GM18873 (cell line): ENCODE data around the gene PSME3.

ENCODE experiments used
- ATAC-seq: cut with Tn5 transposase; IDR thresholded peaks from one replicate; pipeline ENCODE4 v1.9.1; 2021; ENCODE audit warnings: mild to moderate bottlenecking, moderate library complexity, moderate number of reproducible peaks; ENCODE audit not compliant: unreplicated experiment, low FRiP score

The PSME3 gene

GRCh38 chr17:42814633-42815399 is 18.4 kb upstream of the PSME3 start:
- no peak for ATAC-seq

DNA sequence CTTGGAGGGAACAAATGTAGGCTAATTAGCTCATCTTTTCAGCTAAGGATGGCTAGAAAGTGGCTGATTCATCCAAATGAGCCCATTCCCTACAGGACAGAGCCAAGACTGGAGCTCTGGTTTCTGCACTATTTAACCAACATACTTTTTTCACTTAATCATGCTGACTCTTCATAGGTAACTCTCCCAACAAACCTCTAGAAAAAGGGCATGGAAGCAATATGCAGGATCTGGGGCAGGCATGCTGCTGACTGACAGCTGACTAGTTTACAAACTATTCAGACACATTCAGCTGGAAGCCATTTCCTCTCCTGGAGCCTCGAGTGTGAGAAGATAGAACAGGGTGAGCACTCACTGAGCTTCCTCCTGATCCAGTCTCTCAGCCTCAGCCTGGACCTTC is 15.3 kb upstream of the PSME3 start:
- ATAC-seq: no peak

DNA sequence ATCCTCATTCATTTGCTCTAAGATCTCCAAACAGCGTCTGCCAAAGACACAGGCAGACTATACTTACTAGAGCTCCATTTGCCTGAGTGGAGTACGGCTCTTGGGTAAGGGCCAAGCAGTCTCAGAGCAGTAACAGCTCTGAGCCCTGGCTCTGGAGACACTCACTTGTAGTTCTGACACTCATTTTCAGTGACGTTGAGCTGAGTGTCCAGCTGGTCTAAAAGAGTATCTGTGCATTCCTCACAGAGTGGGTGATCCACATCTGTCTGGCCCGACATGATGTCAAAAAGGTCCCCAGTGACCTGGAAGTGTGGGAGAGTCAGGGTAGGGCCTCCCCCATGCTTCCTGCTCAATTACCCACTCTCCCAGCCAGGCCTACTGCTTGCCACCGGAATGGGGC is 14.8 kb upstream of the PSME3 start:
- ATAC-seq: no peak

GRCh38 chr17:42819939-42820535 is 13.2 kb upstream of the PSME3 start:
- ATAC-seq: no peak

- ATAC-seq: no peak
Measured at GRCh38 chr17:42821176-42821575, 12.0 kb upstream of the PSME3 start.

DNA sequence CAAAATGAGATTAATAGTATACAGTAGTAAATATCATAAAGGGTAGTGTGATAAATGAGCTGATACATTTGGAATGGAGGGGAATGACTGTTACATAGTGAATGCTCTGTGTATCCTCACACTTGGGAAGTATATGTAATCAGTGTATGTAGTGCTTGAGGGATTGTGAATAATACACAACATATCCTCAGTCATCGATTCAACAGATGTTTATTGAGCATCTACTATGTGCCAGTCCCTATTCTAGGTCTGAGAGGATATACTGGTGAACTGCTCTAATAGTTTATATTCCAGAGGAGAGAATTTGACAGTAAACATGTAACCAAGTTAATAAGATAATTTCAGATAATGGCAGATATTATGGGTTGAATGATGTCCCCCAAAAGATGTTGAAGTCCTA is 5.7 kb upstream of the PSME3 start:
- ATAC-seq: no peak

DNA sequence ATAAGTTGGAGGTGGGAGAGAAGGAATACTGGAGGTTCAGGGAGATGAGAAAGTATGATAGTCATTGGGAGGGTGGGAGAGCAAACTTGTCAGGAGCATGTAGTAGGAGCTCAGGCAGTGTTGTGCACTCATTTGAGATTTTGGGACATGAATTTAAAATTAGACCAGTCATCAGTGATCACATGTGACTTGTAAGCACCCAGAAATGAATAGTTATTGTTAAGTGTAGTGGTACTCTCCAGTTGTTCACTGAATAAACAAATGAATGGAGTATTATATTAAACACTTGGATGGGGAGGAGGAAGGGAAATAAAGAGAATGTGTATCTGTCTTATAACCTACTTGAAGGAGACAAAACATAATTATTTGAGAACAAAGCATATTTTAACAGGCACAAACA is 2.2 kb upstream of the PSME3 start:
- ATAC-seq: no peak

GRCh38 chr17:42832213-42832933 is 824 bp upstream of the PSME3 start:
- ATAC-seq: peak; percentile 6

DNA sequence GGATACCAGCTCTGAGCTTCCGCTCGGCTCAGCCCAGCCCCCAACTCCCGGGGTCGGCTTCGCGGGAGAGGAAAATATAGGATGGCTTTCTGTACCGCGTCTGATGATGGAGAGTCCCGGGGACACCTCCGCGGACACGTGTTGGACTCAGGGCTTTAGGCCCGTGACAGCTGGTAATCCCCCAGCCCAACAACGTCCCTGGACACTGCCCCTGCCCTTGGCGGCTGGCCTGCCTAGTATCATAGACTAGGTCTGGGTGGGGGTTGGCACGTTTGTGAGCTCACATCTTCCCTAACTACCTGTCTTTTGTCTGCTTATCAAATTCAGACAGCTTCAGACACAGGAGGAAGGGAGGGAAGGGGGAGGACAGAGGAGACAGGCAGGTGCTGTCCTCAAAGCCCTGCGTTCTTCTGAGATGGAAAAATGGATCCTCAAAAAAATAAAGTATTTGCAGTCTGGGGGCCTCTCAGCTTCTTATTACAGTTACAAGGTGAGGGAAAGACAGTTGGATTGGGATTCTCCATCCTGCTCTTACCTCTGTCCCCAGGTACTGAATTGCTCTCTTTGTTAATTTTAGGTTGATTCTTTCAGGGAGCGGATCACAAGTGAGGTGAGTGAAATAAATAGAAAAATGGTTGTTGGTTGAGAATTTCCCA is 698 bp downstream of the PSME3 start:
- no peak for ATAC-seq

DNA sequence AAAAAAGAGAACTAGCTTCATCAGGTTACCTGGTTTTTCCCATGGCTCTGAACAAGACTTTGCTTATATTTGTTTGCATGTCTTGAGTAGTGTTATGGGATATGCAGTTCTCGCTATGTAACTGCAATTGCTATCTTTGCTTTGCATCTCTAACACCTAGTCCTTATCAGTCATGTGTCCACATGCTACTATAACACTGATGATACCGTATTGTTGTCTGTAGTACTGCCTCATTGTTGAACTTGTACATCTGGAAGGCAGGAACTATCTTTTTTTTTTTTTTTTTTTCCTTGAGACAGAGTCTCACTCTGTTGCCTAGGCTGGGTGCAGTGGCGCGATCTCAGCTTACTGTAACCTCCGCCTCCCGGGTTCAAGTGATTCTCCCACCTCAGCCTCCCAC is 2.5 kb downstream of the PSME3 start:
- no peak for ATAC-seq

DNA sequence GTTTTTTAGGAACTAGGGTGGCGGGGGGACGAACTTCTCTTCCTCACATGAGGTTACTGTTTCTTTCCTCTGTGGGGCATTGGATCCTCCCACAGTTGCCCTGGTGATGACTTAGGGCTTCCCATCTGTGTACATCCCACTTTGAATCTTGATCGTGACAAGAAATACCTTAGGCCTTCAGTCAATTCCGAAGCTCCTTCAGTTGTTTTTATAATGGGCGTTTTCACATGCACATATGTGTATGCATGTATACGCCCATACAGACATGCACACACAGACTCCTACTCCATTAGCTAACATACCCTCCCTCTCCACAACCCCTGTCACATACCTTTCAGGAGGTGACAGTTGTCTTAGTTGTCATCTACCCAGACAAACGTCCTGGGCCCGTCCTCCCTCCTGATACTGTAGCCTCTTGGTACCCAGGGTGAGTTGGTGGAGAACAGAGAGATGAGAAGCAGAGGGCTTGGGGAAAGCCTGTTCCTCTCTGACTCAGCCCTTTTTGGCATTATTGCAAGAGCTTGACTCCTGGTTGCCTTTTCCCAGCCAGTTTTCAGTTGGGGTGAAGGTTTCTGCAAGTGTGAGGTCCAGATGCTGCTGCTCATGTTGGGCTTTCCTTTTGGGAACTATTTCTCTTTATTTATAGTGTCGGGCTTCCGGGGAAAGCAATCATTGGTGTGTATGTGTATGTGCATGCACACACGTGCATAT is 8.9 kb downstream of the PSME3 start:
- no peak for ATAC-seq

DNA sequence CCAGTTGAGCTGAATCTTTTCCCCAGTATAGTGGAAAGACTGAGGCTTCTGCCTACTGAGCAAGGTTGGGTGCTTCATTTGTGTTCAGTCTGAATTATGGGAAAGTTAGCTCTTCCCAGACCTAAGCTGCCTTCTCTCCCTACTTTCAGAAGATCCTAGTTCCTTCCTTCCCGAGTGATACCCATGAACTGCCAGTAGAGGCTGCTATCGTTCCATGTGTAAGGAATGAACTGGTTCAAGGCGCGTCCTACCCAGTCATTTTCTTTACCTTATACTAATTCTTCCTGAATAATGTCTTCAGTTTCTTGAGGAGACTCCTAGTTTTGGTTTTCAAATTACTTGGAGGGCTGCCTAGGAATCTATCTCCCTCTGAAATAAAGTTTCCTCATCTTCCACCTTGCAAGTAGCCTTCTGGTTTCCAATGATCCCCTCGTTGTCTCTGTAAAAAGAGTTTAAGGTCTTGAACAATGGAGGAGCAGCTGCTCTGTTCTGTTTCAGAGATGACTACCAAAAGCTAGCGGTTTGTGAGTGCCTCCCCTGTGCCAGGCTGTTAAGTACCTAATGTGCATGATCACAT is 10.2 kb downstream of the PSME3 start:
- ATAC-seq: no peak

DNA sequence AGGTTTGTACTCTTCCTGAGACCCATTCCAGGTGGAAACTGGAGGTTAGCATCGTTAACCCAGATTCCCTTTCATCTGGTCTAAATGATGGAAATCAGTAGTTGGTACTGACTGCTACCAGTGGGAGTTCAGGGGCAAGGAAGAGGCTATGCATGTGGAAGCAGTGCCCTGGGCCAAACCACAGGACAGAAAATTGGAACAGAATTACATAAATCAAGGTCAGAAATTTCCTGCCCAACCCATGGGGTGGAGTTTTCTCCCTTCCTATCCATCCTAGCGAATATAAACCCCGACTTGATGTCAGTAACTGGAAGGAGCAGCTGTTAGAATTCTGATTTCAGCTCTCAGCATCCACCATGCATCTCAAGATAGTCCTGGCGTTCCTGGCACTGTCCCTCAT is 11.1 kb downstream of the PSME3 start, which contains the start of gene AOC2:
Gene AOC2 (plus strand): TSS at position 310 of the 400 bp plus-strand sequence. CDS start 47 bp downstream, at position 357.
- ATAC-seq: no peak

DNA sequence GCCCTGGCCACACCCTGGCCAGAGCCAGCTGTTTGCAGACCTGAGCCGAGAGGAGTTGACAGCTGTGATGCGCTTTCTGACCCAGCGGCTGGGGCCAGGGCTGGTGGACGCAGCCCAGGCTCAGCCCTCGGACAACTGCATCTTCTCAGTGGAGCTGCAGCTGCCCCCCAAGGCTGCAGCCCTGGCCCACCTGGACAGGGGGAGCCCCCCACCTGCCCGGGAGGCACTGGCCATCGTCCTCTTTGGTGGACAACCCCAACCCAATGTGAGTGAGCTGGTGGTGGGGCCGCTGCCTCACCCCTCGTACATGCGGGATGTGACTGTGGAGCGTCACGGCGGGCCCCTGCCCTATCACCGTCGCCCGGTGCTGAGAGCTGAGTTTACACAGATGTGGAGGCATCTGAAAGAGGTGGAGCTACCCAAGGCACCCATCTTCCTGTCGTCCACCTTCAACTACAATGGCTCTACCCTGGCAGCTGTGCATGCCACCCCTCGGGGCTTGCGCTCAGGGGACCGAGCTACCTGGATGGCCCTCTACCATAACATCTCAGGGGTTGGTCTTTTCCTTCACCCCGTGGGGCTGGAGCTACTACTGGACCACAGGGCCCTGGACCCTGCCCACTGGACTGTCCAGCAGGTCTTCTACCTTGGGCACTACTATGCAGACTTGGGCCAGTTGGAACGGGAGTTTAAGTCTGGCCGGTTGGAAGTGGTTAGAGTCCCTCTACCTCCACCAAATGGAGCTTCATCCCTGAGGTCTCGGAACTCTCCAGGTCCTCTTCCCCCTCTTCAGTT is 11.8 kb downstream of the PSME3 start:
- no peak for ATAC-seq

- ATAC-seq: no peak
Measured at GRCh38 chr17:42845556-42845917, 12.3 kb downstream of the PSME3 start.

DNA sequence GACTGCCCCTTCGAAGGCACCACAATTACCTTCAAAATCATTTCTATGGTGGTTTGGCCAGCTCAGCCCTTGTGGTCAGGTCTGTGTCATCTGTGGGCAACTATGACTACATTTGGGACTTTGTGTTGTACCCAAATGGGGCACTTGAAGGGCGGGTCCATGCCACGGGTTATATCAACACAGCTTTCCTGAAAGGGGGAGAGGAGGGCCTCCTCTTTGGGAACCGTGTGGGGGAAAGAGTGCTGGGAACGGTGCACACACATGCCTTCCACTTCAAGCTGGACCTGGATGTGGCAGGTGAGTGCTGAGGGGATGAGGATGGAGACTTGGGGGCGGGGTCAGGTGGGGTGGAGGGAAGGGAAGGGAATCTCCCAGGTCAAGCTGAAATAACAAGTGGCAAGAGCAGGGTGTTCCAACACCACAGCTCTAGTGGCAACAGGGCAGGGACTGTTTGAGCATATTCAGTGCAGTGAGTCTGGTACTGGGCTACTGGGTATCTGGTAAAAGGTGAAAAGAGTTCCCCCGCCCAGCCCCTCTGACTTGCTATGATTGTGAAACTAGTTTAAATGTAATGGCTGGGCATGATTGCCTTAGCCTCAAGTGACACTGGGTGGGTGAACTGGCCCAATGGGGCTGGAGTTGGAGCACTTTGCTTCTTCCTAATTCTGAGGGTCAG is 12.9 kb downstream of the PSME3 start:
- no peak for ATAC-seq

DNA sequence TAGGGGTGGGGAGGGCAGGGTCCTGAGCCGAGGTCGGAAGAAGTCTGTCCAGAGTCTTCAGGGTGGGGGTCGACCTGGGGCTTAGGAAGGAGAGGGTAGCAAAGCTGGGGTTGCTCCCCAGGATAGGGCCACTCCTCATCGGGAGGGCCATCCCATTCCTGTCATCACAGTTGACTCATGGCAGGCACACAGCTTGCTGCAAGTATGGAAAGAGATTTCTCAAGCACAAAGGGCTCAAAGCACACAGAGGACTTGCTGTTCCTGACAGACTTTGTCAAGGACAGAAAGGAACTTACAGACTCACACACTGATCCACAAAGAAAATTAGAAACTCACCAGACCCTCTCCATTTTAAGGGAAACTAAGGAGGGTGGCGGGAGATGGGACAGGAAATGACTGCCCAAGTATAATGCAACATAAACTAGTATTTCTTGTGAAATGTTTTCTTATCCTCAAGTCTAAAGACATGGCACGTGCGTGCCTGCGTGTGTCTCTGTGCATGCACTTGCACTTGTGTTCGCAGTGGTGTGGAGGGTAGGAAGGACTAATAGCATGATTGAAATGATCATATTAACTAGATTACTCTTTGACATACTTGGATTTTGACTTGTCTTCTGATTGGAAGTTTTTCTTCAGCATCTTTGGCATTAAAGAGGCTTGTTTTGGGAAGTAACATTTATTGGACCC is 13.5 kb downstream of the PSME3 start:
- no peak for ATAC-seq

- no peak for ATAC-seq
Measured at GRCh38 chr17:42848093-42848492, 14.9 kb downstream of the PSME3 start.
